Left lung (tissue), 10 donors: ENCODE measurements around the gene GTPBP8. TPM values are rescaled to one million over a fixed set of nuclear protein-coding genes. Genes with fewer than 3 reads are reported as not detected.

ENCODE experiments used
- ATAC-seq: fragments of 200-7000 bp; cut with Tn5 transposase; one replicate; pipeline ENCODE4 v1.9.1; 2020; ENCODE audit warnings: moderate library complexity
- DNase-seq, 4 donors: peaks; one replicate each; pipeline ENCODE4 v3.0.0-alpha.2; 2013 to 2020
- H3K27ac ChIP-seq, 2 donors: fragments of 200-600 bp; sonication (generic) in 1 of 2; one replicate each; pipeline versions ENCODE4 v1.5.0 to v1.8.0; 2020 to 2021
- H3K27me3 ChIP-seq, 2 donors: fragments of 200-600 bp; sonication (generic) in 1 of 2; one replicate each; pipeline versions ENCODE4 v1.5.0 to v1.8.0; 2020 to 2021
- H3K36me3 ChIP-seq, 2 donors: fragments of 200-600 bp; sonication (generic) in 1 of 2; one replicate each; pipeline versions ENCODE4 v1.5.0 to v1.8.0; 2020 to 2021
- H3K4me1 ChIP-seq, 2 donors: fragments of 200-600 bp; one replicate each; pipeline ENCODE4 v1.8.0; 2021
- H3K4me3 ChIP-seq, 2 donors: fragments of 200-600 bp; sonication (generic) in 1 of 2; one replicate each; pipeline versions ENCODE4 v1.5.0 to v1.8.0; 2020 to 2021; ENCODE audit warnings: mild to moderate bottlenecking in 1 of 2
- H3K9me3 ChIP-seq, 2 donors: fragments of 200-600 bp; sonication (generic) in 1 of 2; one replicate each; pipeline versions ENCODE4 v1.5.0 to v1.8.0; 2020 to 2021
- CTCF ChIP-seq, 2 donors: fragments of 200-600 bp; sonication (generic) in 1 of 2; IDR thresholded peaks; one replicate each; pipeline versions ENCODE4 v1.5.0 to v1.8.0; 2021; ENCODE audit warnings: antibody characterized with exemption in 2 of 2
- intact Hi-C, 2 donors: fragments of 100-400 bp; cut with DNase I; formaldehyde crosslinking; loops; one replicate each; pipeline versions ENCODE4 v1.11.2 to v1.14.2; 2022
- polyA plus RNA-seq, 6 donors: library from polyadenylated mRNA; unstranded; fragments of 120-200 nt; gene quantifications; one replicate each; pipeline ENCODE4 v1.2.1, GENCODE V29; 2013; ENCODE audit not compliant: insufficient read length in 6 of 6
- total RNA-seq, 2 donors: library from RNA; stranded (reverse); fragmentation: NEBNext Ultra II Directional; extraction: Animal tissue kit (Norgen Biotek cat#: 25700); gene quantifications; one replicate each; pipeline ENCODE4 v1.2.1, GENCODE V29; 2021
- donor health status: DM: no; HTN: yes; CAD: no.
- donor health status: DM: no; HTN: no; CAD: no.

Gene GTPBP8
- total and polyA plus RNA-seq, 8 donors, result 14.7 to 24.3 (median 21.0) TPM

GRCh38 chr3:112967828-112968227 is 23.0 kb upstream of the GTPBP8 start:
- Histone ChIP-seq H3K9me3 (peaks cover 0 to 14% of the 10 kb centered on the region in 2 donors), H3K27ac (peak overlapping the region in 1 of 2 donors; percentile 73), H3K27me3 (no peaks in the 10 kb centered on the region), H3K4me3 (no peak overlapping the region), H3K4me1 (peaks cover 0 to 46% of the 10 kb centered on the region in 2 donors), H3K36me3 (no peaks in the 10 kb centered on the region)
- TF ChIP-seq CTCF (IDR thresholded peaks at IDR 0.05), result no peak
- intact Hi-C loops, result no loop called here
- DNase-seq, result no peak
- no peak for ATAC-seq

GRCh38 chr3:112972158-112972557 is 18.6 kb upstream of the GTPBP8 start:
- TF ChIP-seq CTCF (IDR thresholded peaks at IDR 0.05), result no peak
- H3K27me3 ChIP-seq, result no peaks in the 10 kb centered on the region
- H3K9me3 ChIP-seq, result no peaks in the 10 kb centered on the region
- no peaks in the 10 kb centered on the region for H3K36me3 ChIP-seq
- H3K27ac ChIP-seq, result no peak overlapping the region
- peaks cover 0 to 67% of the 10 kb centered on the region in 2 donors for H3K4me1 ChIP-seq
- no peak overlapping the region for H3K4me3 ChIP-seq
- intact Hi-C loops, result no loop called here
- ATAC-seq (no peak), DNase-seq (no peak)

- DNase-seq (no peak), ATAC-seq (peak; percentile 36)
- no peaks in the 10 kb centered on the region for H3K36me3 ChIP-seq
- peak overlapping the region in 1 of 2 donors; percentile 79 for H3K27ac ChIP-seq
- no peak for TF ChIP-seq CTCF (IDR thresholded peaks at IDR 0.05)
- H3K4me1 ChIP-seq, result peaks cover 0 to 53% of the 10 kb centered on the region in 2 donors
- H3K4me3 ChIP-seq, result peak overlapping the region in 1 of 2 donors; percentile 17
- intact Hi-C loops, result no loop called here
- no peaks in the 10 kb centered on the region for H3K9me3 ChIP-seq
- no peaks in the 10 kb centered on the region for H3K27me3 ChIP-seq
These were observed 17.2 kb upstream of the GTPBP8 start for GRCh38 chr3:112973325-112974177.

- H3K36me3 ChIP-seq, result no peaks in the 10 kb centered on the region
- peaks cover 0 to 47% of the 10 kb centered on the region in 2 donors for H3K4me1 ChIP-seq
- H3K9me3 ChIP-seq, result no peaks in the 10 kb centered on the region
- H3K27me3 ChIP-seq, result no peaks in the 10 kb centered on the region
- TF ChIP-seq CTCF (IDR thresholded peaks at IDR 0.05), result no peak
- H3K27ac ChIP-seq, result peak overlapping the region in 1 of 2 donors; percentile 79
- ATAC-seq (no peak), DNase-seq (no peak)
- intact Hi-C loops, result no loop called here
- H3K4me3 ChIP-seq, result peak overlapping the region in 1 of 2 donors; percentile 17
These were observed 16.6 kb upstream of the GTPBP8 start for GRCh38 chr3:112974178-112974517.

GRCh38 chr3:112974894-112975293 is 15.9 kb upstream of the GTPBP8 start, which contains the start of gene CD200R1:
Gene CD200R1 (minus strand): TSS chr3:112975103. CDS start chr3:112974857, 246 bp downstream.
- DNase-seq (no peak), ATAC-seq (no peak)
- no peak for TF ChIP-seq CTCF (IDR thresholded peaks at IDR 0.05)
- H3K36me3 ChIP-seq, result no peaks in the 10 kb centered on the region
- H3K27me3 ChIP-seq, result no peaks in the 10 kb centered on the region
- no peaks in the 10 kb centered on the region for H3K9me3 ChIP-seq
- peak within 1 kb of the TSS in 1 of 2 donors; percentile 79 for H3K27ac ChIP-seq
- intact Hi-C loops, result loop anchor here in 1 of 2 donors (5.0 kb wide), 1 partner anchor 243 kb away; no protein-coding TSS in a partner anchor
- peaks cover 0 to 42% of the 10 kb centered on the region in 2 donors for H3K4me1 ChIP-seq
- peak within 1 kb of the TSS in 1 of 2 donors; percentile 17 for H3K4me3 ChIP-seq
